IMR-90 (cell line): ENCODE measurements around the gene PGC. TPM values are rescaled to one million over a fixed set of nuclear protein-coding genes. Genes with fewer than 3 reads are reported as not detected.

Source experiments
- ATAC-seq: fragments of 200-7000 bp; cut with Tn5 transposase; 2 replicates; pipeline ENCODE4 v1.9.1; 2020; ENCODE audit warnings: low read depth, mild to moderate bottlenecking, moderate library complexity
- BruUV-seq: library from RNA; stranded (reverse); fragments of 400-500 nt; replicated peaks from 2 replicates; lab custom pipeline; 2021; lab: Mats Ljungman, UMichigan
- CTCF ChIA-PET: fragments of 300-600 bp; formaldehyde crosslinking; extraction: SDS; loops from one replicate; lab custom pipeline; 2021; ENCODE audit warnings: antibody characterized with exemption; lab: Yijun Ruan, JAX
- POLR2A ChIA-PET: fragments of 300-600 bp; sonication (Branson Sonifier 250); formaldehyde crosslinking; loops from one replicate; lab custom pipeline; 2022; ENCODE audit warnings: antibody characterized with exemption; ENCODE audit not compliant: unreplicated experiment; lab: Charles Lee
- DNase-seq: peaks from one replicate; pipeline ENCODE4 v3.0.0; 2013
- H2AFZ ChIP-seq: replicated peaks from 2 replicates; pipeline ENCODE3; 2013; ENCODE audit warnings: low read length, mild to moderate bottlenecking; ENCODE audit not compliant: poor library complexity
- H2AK5ac ChIP-seq: 2 replicates; pipeline ENCODE4 v1.6.1; 2013; ENCODE audit warnings: low read depth, low read length, inconsistent platforms
- H2AK9ac ChIP-seq: replicated peaks from 2 replicates; pipeline ENCODE3; 2013; ENCODE audit warnings: mild to moderate bottlenecking, low read depth, low read length, moderate library complexity; ENCODE audit not compliant: poor library complexity
- H2BK120ac ChIP-seq: 2 replicates; pipeline ENCODE4 v1.6.1; 2013; ENCODE audit warnings: low read depth, low read length, inconsistent platforms
- H2BK15ac ChIP-seq: 3 replicates; pipeline ENCODE4 v1.6.1; 2013; ENCODE audit warnings: low read depth, low read length, inconsistent platforms
- H2BK20ac ChIP-seq: 2 replicates; pipeline ENCODE4 v1.6.1; 2013; ENCODE audit warnings: low read depth, mild to moderate bottlenecking, inconsistent platforms, low read length, moderate library complexity
- H2BK5ac ChIP-seq: 2 replicates; pipeline ENCODE4 v1.6.1; 2013; ENCODE audit warnings: mild to moderate bottlenecking, low read depth, low read length, inconsistent platforms; ENCODE audit not compliant: poor library complexity, severe bottlenecking
- H3K14ac ChIP-seq: replicated peaks from 2 replicates; pipeline ENCODE4 v1.6.1; 2013; ENCODE audit warnings: low read depth, low read length, inconsistent platforms
- H3K18ac ChIP-seq: 2 replicates; pipeline ENCODE4 v1.6.1; 2013; ENCODE audit warnings: low read depth, low read length, control low read depth
- H3K23ac ChIP-seq: 2 replicates; pipeline ENCODE4 v1.6.1; 2013; ENCODE audit warnings: low read depth, low read length, inconsistent platforms
- H3K27ac ChIP-seq: 2 replicates; pipeline ENCODE4 v1.5.1; 2013; ENCODE audit warnings: mild to moderate bottlenecking, control low read depth, low read length; ENCODE audit not compliant: insufficient read depth
- H3K27me3 ChIP-seq: 2 replicates; pipeline ENCODE4 v1.6.1; 2013; ENCODE audit warnings: low read length; ENCODE audit not compliant: control insufficient read depth, insufficient read depth
- H3K36me3 ChIP-seq: 2 replicates; pipeline ENCODE4 v1.6.1; 2013; ENCODE audit warnings: low read length, mixed read lengths; ENCODE audit not compliant: control insufficient read depth, insufficient read depth
- H3K4ac ChIP-seq: 2 replicates; pipeline ENCODE4 v1.6.1; 2013; ENCODE audit warnings: low read depth, low read length, inconsistent platforms
- H3K4me1 ChIP-seq: 2 replicates; pipeline ENCODE4 v1.6.1; 2013; ENCODE audit warnings: low read length, mixed read lengths; ENCODE audit not compliant: control insufficient read depth, insufficient read depth
- H3K4me2 ChIP-seq: 2 replicates; pipeline ENCODE4 v1.6.1; 2013; ENCODE audit warnings: low read depth, mild to moderate bottlenecking, control low read depth, low read length, moderate library complexity
- H3K4me3 ChIP-seq: 2 replicates; pipeline ENCODE4 v1.5.1; 2013; ENCODE audit warnings: low read depth, mild to moderate bottlenecking, control low read depth, low read length, moderate library complexity; ENCODE audit not compliant: insufficient read depth
- H3K56ac ChIP-seq: 2 replicates; pipeline ENCODE4 v1.6.1; 2013; ENCODE audit warnings: low read length, inconsistent platforms; ENCODE audit not compliant: insufficient read depth; ENCODE audit errors: extremely low read depth
- H3K79me1 ChIP-seq, 2 experiments: 2 replicates each; pipeline ENCODE4 v1.6.1; 2013; ENCODE audit warnings: low read length in 2 of 2, inconsistent platforms in 1 of 2, low read depth in 1 of 2
- H3K9ac ChIP-seq: 2 replicates; pipeline ENCODE4 v1.6.1; 2013; ENCODE audit warnings: low read depth, low read length, control low read depth
- H3K9me1 ChIP-seq: 2 replicates; pipeline ENCODE4 v1.6.1; 2013; ENCODE audit warnings: low read length, inconsistent platforms; ENCODE audit not compliant: insufficient read depth
- H3K9me3 ChIP-seq: 2 replicates; pipeline ENCODE4 v1.6.1; 2013; ENCODE audit warnings: low read length; ENCODE audit not compliant: control insufficient read depth, insufficient read depth
- H4K20me1 ChIP-seq: 2 replicates; pipeline ENCODE4 v1.6.1; 2013; ENCODE audit warnings: low read length, inconsistent platforms; ENCODE audit not compliant: insufficient read depth
- H4K5ac ChIP-seq: 2 replicates; pipeline ENCODE4 v1.6.1; 2013; ENCODE audit warnings: mild to moderate bottlenecking, low read depth, low read length, control low read depth
- H4K8ac ChIP-seq, 2 experiments: 2 replicates each; pipeline ENCODE4 v1.6.1; 2013; ENCODE audit warnings: low read depth in 2 of 2, low read length in 2 of 2, control low read depth in 1 of 2, inconsistent platforms in 1 of 2
- H4K91ac ChIP-seq: 2 replicates; pipeline ENCODE4 v1.6.1; 2013; ENCODE audit warnings: low read depth, low read length, inconsistent platforms; ENCODE audit not compliant: insufficient read depth
- CHD1 ChIP-seq: IDR thresholded peaks from 2 replicates; pipeline ENCODE4 v1.6.1; 2012; ENCODE audit warnings: low read depth, low read length, improper control_type of control experiment
- CTCF ChIP-seq: conservative IDR thresholded peaks from 2 replicates; pipeline ENCODE4 v1.5.1; 2012; ENCODE audit warnings: mild to moderate bottlenecking, low read depth, low read length, improper control_type of control experiment
- FOS ChIP-seq: fragments of 150-350 bp; IDR thresholded peaks from 2 replicates; pipeline ENCODE4 v1.6.1; 2016; ENCODE audit warnings: low read depth, low read length
- MAFK ChIP-seq: IDR thresholded peaks from 2 replicates; pipeline ENCODE4 v1.6.1; 2012; ENCODE audit warnings: low read depth, low read length, improper control_type of control experiment
- MAZ ChIP-seq: IDR thresholded peaks from 2 replicates; pipeline ENCODE4 v1.6.1; 2012; ENCODE audit warnings: low read depth, mild to moderate bottlenecking, low read length, improper control_type of control experiment, moderate library complexity, borderline replicate concordance
- MXI1 ChIP-seq: IDR thresholded peaks from 2 replicates; pipeline ENCODE4 v1.6.1; 2012; ENCODE audit warnings: low read depth, mild to moderate bottlenecking, low read length, moderate library complexity, borderline replicate concordance
- NFE2L2 ChIP-seq: fragments of 150-350 bp; IDR thresholded peaks from 2 replicates; pipeline ENCODE4 v1.6.1; 2016; ENCODE audit warnings: low read depth, mild to moderate bottlenecking, low read length
- RAD21 ChIP-seq: IDR thresholded peaks from 2 replicates; pipeline ENCODE4 v1.6.1; 2012; ENCODE audit warnings: low read length, improper control_type of control experiment
- RFX5 ChIP-seq: IDR thresholded peaks from 2 replicates; pipeline ENCODE4 v1.8.0; 2012; ENCODE audit warnings: low read depth, mild to moderate bottlenecking, low read length, moderate library complexity
- SMC3 ChIP-seq: fragments of 150-350 bp; IDR thresholded peaks from 2 replicates; pipeline ENCODE4 v1.6.1; 2016; ENCODE audit warnings: low read depth, mild to moderate bottlenecking, antibody characterized with exemption, low read length, moderate library complexity
- USF2 ChIP-seq: fragments of 150-350 bp; IDR thresholded peaks from 2 replicates; pipeline ENCODE4 v1.6.1; 2017; ENCODE audit warnings: mild to moderate bottlenecking, antibody characterized with exemption, low read length, low read depth
- WGBS, 2 experiments: methylation state at CpG; one replicate each; pipeline versions ENCODE4 v1.1.5 to v1.1.7; 2013; ENCODE audit warnings: missing lambda C conversion rate in 2 of 2; ENCODE audit not compliant: insufficient read length in 1 of 2; ENCODE audit errors: extremely low coverage in 2 of 2; 5-methylcytosine and 5-hydroxymethylcytosine counted together
- dilution Hi-C: fragments of 300-500 bp; cut with HindIII; formaldehyde crosslinking; loops from one replicate; pipeline ENCODE4 v1.14.3; 2018; ENCODE audit warnings: low sequenced_read_pairs; ENCODE audit not compliant: unreplicated experiment
- in situ Hi-C: fragments of 300-500 bp; cut with MboI; formaldehyde crosslinking; loops from 3 replicates; pipeline ENCODE4 v1.14.3; 2019; ENCODE audit warnings: low sequenced_read_pairs, inconsistent platforms, mixed read lengths
- intact Hi-C: fragments of 100-400 bp; cut with micrococcal nuclease; formaldehyde crosslinking; loops from 2 replicates; pipeline ENCODE4 v1.10.0; 2022
- polyA plus RNA-seq, 3 experiments: library from polyadenylated mRNA; depleted of rRNA; stranded (reverse); fragments of >200 nt; gene quantifications; 2 replicates each; pipeline ENCODE4 v1.2.3, GENCODE V29; 2012; ENCODE audit warnings: low replicate concordance in 1 of 3
- total RNA-seq: library from RNA; depleted of rRNA; stranded (reverse); fragments of >200 nt; gene quantifications from 2 replicates; pipeline ENCODE4 v1.2.3, GENCODE V29; 2012
- TF ChIP-seq, protein P1 (sequence below): fragments of 150-350 bp; IDR thresholded peaks from 2 replicates; pipeline ENCODE4 v1.6.1; 2016; ENCODE audit warnings: low read depth, mild to moderate bottlenecking, low read length, moderate library complexity, borderline replicate concordance

The PGC gene
- total and polyA plus RNA-seq, 2 of the 4 experiments (the other 2 are of a cell fraction) = not detected

DNA sequence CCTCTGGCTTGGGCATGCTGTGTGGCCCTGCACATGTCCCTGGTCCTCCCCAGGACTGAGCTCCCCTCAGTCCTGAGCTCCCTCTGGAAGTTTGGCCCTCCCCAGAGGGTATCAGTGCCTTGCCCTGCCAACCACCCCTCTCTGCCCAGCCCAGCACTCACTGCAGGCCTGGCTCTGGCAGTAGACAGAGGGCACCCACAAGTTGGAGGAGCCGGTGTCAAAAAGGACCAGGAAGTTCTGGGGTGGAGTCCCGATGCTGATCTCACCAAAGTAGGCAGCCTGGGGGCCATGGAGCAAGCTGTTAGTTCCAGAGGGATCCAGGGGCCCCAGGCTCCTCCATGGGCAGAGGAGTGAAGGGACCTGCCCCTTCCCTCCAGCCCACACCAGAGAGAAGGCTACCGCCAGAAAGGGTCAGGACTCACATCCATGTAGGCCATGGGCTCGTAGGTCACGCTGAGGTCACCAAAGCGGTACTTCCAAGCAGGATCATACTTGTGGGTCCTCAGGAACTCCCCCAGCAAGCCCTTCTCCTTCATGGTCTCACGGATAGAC is 2.9 kb downstream of the PGC start:
- Histone ChIP-seq H2AK5ac (no peak overlapping the region), H3K23ac (no peak overlapping the region), H3K4me2 (no peak overlapping the region), H2BK15ac (no peak overlapping the region), H3K14ac (no peak overlapping the region), H3K36me3 (no peaks in the 10 kb centered on the region), H3K56ac (no peak overlapping the region), H3K9me3 (no peaks in the 10 kb centered on the region), H3K9me1 (no peaks in the 10 kb centered on the region), H3K4me3 (no peak overlapping the region), H3K27ac (no peak overlapping the region), H4K20me1 (no peaks in the 10 kb centered on the region), H2BK120ac (no peak overlapping the region), H4K91ac (no peak overlapping the region), H2BK20ac (no peak overlapping the region), H3K9ac (no peak overlapping the region), H3K18ac (no peak overlapping the region), H2AK9ac (no peak overlapping the region), H2AFZ (no peak overlapping the region), H4K5ac (no peak overlapping the region), H3K4ac (no peak overlapping the region), H2BK5ac (no peak overlapping the region), H3K79me1 (no peaks in the 10 kb centered on the region), H4K8ac (no peak overlapping the region), H3K4me1 (no peaks in the 10 kb centered on the region), H3K27me3 (peaks cover 12% of the 10 kb centered on the region; the same call in 1 of the 2 replicates)
- DNase-seq (no peak), ATAC-seq (no peak)
- 78% methylated on average over 5 of the region's 7 CpGs; no CpG with 5 or more reads in 1 of the 2 experiments for WGBS, 2 experiments
- in situ Hi-C loops = no loop called here
- dilution Hi-C loops = no loop called here
- intact Hi-C loops = no loop called here
- TF ChIP-seq, protein P1, sequence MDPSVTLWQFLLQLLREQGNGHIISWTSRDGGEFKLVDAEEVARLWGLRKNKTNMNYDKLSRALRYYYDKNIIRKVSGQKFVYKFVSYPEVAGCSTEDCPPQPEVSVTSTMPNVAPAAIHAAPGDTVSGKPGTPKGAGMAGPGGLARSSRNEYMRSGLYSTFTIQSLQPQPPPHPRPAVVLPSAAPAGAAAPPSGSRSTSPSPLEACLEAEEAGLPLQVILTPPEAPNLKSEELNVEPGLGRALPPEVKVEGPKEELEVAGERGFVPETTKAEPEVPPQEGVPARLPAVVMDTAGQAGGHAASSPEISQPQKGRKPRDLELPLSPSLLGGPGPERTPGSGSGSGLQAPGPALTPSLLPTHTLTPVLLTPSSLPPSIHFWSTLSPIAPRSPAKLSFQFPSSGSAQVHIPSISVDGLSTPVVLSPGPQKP = no peak
- TF ChIP-seq RAD21 (no peak), MAZ (no peak), CTCF (no peak), RFX5 (no peak), MXI1 (no peak), MAFK (no peak), FOS (no peak), SMC3 (no peak), CHD1 (no peak), NFE2L2 (no peak), USF2 (no peak)
- ChIA-PET CTCF (no interaction called here), POLR2A (no interaction called here)
- BruUV-seq = no TSS peak
